NCI-H510A treated with DMSO at 0.1 percent for 48 hours (cell line): Measurements from ENCODE around the gene SIM2.

ENCODE experiments used
- DNase-seq: peaks from one replicate; lab custom pipeline; 2025; lab: John Stamatoyannopoulos, UW

Gene SIM2

DNA sequence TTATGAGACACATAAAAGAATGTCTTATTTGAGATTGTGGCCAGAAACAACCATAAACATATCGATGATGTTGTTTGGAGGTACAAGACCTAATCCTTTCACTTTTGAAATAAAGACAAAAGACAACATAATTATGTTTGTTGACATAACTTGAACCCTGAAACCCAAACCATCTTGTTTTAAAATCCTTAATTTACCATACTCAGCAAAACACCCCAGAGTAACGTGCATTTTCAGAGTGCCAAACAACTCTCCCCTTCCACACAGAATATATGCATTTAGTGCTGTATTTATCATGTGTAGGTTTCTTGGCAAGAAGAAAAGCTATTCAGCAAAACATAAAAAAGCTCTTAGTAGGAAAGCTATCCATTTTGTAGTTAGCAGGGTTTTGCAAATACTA is 17.5 kb downstream of the SIM2 start:
- DNase-seq: no peak

DNA sequence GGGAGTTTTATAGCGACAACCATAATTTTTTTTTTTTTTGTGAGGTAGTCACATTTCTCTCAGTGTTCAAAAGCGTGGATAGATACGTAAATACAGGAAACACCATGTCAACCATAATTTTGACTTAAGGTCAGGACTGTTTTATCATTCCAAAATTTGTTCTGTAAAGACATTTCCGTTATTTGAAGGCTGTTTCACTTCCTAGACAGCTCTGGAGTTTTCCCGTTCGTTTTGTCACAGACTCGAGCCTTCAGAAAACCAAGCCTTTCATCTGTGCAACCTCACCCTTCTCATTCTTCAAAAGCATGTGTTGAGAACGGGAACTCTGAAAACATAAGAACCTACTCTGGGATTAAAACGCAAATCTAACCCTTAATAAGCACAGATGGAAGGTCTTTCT is 17.9 kb downstream of the SIM2 start:
- DNase-seq: no peak

DNA sequence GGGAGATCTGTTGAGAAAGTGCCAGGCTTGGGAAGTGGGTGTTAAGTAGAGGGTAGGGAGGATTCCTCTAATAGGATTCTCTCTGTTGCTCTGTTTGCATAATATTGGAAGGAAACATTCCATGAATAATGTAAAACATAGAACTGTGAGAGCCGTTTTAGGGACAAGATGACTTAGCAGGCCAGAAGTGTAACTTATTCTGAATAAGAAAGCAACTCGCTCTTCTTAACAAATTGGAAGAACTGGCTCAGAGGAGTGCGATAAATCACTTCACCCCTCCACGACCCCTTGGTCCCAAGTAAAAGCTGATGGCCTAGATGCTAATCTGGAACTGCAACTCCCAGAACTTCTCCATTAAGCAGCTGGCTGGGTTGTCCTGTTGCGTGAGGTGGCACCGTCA is 19.1 kb downstream of the SIM2 start:
- no peak for DNase-seq

DNA sequence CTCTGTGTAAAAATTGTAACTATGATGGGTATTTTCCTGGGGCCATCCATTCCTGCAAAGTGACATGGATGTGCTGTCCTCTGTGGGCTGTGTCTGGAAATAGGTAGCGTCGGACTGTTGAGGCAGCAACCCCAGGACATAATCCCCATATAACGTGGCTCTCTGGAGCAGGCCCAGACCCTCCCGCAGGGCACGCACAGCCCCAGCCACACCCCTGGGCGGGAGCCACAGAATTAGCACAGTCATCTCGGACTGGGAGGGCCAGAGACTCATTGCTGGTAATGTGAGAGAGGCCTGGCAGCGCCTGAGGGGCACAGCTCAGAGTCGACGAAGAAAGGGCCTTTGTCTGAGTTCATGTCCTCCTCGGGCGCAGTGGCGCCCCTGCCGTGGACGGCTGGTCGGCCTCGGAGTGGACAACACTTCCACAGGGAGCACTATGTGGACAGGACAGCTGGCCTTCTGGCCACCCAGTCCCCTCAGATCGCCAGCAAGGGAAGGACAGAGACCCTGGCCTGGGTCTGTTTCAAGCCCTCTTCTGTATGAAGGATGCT is 20.1 kb downstream of the SIM2 start:
- no peak for DNase-seq

DNA sequence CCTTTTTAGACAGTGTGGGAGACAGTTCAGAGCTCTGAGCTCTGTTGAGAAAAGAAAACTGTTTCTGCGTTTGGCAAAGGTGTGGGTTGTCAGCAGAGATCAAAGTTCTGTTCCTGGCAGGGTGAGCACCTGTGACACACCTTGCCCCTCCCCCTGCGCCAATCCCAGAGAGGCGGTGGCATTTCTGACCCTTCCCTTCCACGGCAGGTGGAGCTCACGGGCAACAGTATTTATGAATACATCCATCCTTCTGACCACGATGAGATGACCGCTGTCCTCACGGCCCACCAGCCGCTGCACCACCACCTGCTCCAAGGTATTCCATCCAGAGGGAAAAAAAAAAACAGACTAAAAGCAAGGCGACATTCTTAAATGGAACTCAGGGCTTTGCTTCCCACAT is 20.7 kb downstream of the SIM2 start:
- no peak for DNase-seq

DNA sequence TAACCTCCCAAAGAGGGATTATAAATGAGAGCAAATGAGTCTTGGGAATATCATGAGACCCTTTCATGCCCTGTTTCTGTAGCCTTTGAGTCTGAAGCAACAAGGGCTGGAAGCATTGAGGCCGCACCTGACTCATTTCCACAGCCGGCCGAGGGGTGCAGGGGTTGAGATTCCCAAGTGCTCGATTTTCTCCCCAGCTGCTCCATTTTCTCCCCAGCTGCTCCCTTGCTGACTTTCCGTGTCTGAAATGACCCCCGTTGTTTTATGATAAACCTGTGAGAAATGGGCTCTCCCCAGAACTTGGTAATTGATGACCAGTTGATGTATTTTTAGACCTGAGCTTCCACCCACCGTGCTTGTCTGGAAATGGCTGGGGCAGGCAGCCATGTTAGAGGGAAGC is 22.9 kb downstream of the SIM2 start:
- DNase-seq: no peak

DNA sequence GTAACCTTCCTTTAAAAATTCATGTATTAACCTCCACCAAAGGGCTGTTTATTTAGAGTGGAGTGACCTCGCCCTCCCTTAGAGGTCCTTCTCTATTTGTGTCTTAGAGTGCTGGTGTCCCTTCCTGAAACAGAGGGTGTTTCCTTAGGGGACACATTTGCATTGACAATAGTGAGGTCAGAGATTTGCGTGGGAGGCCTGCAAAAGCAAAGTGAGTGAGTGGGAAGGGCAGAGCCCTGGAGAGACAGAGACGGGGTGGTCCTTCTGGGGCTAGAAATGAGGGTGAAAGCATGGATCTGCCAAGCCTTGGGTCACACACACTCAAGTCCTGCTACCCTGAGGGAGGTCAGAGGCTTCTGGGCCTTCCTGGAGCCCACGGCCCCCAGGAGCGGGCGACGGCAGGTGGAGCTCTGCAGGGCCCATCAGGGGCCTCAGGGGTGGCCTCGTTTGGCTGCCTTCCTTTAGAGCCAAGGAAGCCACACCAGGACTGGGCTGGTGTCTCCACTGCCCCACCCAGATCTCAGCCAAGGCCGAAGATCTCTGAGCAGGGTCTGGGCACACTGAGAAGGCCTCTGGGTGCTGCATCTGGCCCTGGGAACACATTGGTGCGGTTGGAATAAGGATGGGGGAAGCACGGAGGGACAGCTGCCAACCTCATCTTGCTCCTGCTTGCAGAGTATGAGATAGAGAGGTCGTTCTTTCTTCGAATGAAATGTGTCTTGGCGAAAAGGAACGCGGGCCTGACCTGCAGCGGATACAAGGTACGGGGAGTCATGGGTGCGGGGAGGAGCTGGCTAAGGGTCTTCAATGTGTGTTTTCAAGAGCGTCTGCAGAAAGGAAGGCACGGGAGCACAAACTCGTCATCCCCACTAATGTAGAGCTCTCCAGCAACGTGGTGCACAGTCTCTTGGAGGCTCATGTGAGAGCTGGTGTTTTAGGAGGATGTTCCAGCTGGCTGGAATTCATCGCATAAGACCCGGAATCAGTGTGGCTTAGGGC is 23.8 kb downstream of the SIM2 start:
- DNase-seq: no peak

DNA sequence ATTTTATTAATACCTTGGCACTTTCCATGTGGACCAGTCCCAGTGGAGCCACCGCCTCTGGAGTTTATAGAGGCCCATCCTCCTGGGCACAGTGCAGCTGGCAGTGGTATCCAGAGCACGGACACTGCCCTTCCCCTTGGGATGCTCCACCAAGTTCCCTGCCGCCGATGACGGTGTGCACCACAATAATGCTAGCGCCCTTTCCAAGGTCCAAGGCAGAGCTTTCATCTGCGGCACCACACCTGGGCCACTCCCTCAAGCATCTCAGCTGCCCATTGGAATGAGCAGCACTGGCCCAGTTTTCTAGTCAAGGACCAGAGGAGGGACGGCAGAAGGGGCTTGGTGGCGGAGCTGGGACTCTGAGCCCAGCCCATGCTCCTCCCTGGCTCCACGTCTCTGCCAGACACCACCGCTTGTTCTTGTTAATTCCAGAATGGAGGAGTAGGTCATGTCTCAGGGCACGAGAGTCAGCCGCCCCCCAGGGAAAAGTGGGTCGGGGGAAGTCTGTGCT is 24.5 kb downstream of the SIM2 start:
- no peak for DNase-seq

DNA sequence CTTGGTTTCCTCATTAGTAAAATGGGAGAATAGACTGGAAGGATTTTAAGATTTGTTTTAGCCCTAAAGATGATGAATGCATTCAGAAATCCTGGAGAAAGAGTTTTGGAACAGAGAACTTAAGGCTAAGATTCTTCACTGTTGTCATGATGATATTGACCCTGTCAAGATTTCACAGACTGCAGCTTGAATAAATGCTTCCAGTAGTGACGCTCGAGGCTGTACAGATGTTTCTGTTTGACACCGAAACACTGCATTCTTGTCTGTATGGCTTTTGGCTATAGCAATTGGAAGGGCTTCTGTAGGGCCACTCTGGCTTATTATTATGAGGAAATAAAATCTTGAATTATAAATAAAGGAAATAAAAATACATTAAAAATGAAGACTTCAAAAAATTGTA is 25.7 kb downstream of the SIM2 start:
- no peak for DNase-seq

DNA sequence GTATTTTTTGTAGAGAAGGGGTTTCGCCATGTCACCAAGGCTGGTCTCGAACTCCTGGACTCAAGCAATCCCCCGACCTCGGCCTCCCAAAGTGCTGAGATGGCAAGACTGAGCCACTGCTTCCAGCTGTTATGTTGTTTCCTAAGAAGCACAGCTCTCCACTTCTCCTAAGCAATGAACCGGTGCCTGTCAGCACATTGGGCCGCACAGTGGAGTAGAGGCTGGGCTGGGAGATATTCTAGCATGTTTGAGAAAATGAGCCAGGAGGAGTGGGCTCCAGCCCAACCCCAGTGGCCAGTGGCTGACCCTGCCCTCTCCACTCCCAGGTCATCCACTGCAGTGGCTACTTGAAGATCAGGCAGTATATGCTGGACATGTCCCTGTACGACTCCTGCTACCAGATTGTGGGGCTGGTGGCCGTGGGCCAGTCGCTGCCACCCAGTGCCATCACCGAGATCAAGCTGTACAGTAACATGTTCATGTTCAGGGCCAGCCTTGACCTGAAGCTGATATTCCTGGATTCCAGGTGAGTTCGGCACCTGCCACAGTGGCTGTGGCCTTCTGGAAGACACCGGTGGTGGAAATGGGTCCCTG is 27.0 kb downstream of the SIM2 start:
- DNase-seq: no peak

DNA sequence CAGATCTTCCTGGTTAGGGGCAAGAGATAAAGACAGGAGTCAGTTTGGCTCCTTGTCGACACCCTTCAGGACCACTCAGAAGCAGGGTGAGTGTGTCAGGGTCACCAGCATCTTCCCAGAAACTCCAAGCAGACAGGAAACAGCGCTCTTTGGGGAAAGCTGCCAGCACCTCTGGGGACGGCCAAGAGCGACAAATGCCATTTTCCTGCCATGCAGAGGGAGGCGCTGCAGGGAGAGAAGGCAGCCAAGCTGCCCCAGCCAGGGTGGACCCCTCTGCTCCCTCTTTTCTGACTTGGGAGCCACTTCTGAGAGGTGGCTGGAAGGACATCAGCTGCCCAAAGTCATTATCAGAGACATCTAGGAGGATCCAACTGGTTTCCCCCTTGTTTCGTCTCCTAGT is 29.0 kb downstream of the SIM2 start:
- DNase-seq: no peak

DNA sequence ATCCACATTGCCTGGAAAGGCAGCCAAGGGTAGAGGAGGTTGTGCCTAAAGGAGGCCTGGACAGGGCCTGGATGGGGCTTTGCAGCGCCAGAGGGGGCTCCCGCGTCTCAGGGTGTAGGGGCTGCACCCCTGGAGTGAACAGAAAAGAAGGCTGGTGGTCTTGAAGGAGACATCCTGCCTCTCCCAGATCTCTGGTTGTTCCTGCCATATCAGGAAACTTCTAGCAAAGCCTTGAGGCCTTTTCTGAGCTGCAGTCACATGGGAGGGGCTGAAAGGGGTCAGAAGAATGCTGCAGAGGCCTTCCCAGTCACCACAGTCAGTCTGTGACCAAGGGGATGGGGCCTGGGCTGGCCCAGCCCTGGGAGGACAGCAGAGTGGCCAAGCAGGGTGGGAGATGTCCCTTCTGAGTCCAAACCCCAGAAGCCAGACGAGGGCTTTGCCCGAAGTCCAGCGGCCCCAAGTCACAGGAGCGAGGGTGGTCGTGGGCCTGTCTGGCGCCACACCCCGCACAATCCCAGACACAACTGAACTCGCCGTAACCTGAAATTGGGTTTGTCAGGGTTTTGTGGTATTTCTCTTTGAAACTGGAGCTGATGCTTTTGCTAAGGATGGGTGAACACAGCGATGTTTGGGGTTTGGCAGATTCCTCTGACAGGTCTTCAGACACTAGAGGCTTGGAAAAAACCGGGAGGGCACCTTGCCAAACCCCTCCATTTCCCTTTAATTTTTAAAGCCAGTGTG is 29.6 kb downstream of the SIM2 start:
- DNase-seq: no peak

DNA sequence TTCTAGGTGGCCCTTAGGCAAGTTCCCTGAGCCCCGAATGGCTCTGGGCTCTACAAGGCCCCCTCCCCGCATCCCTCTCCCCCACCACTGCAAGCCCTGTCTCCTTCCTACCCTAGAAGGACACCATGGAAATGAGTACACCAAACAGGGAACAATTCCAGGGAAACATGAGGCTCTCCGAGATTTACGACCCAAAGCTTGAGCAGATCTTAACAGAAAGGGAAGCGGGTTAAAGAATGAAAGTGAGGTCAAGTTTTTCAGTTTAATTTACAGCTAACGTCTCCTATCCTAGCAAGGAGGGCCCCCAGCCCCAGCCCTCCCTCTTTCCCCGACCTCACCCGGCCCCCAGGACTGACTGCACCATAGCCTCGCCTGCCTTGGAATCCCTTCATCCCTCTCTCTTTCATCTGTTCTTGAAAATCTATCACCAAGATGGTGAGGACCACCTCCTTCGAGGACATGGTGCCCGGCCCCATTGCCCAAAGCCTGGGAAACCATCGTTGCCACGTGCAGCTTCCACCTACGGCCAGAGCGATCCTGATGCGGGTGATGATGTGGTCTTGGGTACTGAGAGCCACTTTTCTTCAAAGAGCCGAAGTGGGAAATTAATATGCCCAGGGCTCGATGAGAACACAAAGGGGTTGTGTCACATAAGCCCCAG is 30.5 kb downstream of the SIM2 start:
- no peak for DNase-seq

DNA sequence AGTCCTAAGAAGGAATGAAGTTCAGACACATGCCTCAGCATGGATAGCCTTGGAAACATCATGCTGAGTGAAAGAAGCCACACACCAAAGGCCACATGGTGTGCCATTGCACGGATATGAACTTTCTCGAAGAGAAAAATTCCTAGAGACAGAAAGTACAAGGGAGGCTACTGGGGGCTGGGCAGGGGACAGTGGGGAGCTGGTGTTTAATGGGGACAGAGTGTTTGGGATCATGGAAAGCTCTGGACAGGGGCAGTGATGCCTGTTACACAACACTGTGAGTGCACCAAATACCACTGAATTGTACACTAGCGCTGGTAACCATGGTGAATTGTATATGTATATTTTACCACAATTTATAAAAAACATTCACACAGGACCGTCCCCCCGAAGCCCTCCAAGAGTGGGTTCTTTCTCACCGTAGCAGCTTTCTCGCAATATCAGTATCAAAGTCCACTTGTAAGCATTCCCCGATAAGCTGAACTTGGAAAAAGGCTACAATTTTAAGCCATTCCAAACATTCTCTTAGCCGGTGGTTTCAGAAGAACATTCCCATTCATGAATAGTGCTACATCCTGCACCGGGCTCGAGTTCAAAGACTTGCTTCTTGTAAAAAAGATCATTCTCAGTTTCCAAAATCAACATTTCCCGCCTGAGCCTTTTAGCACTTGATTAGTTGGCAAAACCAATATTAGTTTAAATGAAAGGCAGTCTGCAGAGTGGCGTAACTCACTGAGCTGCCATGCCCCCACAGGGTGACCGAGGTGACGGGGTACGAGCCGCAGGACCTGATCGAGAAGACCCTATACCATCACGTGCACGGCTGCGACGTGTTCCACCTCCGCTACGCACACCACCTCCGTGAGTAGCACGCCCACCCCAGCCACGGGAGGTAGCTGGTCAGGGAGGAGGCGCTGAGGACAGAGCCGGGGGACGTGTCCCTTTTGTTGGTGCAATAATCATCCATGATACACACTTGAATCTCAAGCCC is 31.7 kb downstream of the SIM2 start:
- DNase-seq: no peak

DNA sequence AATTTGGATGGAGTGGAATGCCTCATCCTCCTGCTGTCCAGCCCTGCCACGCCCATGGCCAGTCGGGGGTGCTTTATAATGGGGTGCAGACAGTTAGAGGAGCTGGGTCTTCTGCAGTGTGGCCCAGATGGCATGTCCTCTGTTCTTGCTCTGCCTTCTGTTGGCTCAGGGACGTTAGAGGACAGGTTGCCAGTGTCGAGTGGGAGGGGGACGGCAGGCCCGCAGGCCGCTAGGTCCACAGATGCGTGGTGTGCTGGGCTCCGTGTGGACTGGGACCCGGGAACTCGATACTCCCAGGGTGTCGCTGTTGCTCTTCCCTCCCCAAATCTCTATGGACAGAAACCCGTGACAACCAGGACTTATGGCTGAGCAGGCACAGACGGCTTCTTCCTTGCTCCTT is 33.3 kb downstream of the SIM2 start:
- no peak for DNase-seq

DNA sequence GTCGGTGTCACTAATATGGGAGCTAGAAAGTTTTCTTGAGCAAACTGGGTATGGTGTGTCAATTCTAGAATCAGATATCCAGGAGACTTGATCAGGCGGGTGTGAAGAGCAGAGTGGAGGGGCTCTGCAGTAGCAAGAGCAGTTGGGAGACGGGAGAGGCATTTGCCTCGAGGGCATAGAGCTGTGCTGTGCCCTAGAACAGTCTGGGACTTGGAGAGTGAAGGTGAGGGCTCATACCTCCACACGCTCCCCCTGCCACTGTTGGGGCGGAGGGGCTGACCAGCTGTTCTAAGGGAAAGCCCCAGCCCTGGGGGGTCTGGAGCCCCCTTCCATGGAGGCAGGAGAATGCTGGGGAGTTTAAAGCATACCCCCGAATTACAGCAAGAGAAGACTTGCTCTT is 33.8 kb downstream of the SIM2 start:
- no peak for DNase-seq

DNA sequence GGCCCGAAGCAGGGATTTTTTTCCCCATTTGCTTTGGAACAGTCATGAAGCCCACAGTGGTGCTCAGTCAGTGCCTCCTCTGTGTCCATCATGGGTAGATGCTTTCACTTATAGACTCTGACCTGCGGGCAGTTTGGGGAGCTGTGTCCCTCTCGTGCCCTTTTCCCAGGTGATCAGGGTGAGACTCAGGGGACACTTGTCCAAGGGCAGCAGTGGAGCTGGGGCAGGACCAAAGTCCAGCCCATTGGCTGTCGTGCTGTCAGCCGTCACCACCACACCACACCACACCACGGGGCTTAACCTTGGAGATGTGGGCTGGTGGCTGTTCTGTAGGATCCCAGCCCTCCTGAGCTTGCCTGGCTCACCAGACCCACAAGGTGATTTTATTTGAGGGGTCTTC is 34.9 kb downstream of the SIM2 start:
- no peak for DNase-seq

DNA sequence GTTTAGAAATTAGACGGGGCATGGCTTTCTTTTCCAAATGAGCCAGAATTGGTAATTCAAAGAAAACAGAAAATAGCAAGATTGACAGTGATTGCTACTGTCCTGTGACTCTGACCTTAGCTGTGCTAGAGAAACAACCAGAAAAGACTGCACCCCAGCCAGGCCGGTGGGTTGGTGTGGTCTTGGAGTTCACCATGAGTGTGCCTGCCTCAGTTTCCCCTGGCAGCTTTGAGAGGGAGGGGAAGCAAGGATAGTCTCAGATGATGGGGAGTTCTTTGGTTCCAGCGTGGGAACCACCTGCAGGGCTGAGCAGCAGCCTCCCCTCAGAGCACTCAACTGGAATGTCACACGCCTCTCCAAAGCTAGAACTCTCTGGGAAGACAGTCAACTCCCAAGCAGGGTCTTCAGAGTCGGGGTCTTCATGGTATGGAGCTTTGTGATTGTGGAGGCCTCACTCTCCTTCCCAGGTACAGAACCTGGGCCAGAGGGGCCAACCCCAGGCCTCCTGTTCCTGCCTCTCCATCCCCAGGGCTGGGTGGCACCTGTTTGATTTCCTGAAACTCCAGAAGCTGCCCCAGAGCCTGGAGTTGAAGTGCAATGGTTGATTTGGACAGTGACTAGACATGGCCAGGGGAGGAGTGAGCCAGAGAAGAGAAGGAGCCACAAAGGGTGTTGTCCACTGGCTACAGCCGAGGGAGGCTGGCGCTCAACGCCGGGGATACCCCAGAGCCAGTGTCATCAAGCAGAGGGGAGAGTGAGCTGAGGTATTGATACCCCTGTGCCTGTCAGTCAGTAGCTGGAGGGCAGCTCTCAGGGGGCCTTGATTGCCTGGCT is 35.7 kb downstream of the SIM2 start:
- DNase-seq: no peak

DNA sequence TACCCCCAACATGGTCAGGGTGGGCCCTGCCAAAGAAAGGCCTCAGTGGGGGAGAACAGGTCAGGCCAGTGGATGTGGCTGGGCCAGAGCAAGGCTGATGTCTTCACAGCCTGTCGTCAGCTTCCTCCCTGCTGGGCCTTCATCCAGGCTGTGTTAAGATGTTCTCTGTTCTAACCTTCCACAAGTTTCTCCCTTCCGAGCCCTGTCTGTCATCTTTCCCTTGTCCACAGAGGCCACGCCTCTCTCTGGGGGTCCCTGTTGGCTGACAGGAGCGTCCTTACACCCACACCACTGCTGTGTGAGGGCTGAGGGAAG is 36.2 kb downstream of the SIM2 start:
- DNase-seq: no peak
